ENCODE measurements around the gene B4GAT1.

DNA sequence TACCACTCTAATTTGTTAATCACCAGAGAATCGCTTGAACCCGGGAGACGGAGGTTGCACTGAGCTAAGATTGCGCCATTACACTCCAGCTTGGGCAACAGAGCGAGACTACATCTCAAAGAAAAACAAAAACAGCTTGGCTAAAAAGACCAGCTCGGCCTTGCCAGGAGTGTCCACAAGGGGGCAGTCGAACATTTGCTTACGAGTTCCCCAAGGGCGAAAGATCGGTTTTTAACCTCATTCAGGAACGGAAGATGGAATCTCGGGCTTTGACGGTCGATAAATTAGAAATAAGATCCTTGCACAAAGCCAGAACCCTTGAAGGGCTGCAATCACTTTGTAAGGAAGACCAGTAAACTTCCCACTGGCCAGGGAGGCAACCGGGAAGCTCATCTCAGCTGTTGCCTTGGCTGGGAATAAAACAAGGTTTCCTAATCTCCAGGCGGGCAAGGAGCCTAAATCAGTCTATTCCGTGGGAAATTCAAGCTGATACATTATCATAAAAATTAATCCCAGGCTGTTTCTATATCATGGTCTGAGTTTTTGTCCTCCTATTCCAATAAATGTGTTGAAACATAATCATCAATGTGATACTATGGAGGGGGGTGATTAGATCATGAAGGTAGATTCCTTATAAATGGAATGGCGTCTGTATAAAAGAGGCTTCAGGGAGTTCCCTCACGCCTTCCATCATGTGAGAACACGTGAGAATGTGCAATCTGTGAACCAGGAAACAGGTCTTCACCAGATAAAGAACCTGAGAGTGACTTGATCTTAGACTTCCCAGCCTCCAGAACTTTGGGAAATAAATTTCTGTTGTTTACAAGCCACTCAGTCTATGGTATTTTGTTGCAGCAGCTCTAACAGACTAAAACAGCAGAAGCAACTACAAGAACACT lies 39.0 kb upstream of the B4GAT1 start:
- TF ChIP-seq, protein P1, sequence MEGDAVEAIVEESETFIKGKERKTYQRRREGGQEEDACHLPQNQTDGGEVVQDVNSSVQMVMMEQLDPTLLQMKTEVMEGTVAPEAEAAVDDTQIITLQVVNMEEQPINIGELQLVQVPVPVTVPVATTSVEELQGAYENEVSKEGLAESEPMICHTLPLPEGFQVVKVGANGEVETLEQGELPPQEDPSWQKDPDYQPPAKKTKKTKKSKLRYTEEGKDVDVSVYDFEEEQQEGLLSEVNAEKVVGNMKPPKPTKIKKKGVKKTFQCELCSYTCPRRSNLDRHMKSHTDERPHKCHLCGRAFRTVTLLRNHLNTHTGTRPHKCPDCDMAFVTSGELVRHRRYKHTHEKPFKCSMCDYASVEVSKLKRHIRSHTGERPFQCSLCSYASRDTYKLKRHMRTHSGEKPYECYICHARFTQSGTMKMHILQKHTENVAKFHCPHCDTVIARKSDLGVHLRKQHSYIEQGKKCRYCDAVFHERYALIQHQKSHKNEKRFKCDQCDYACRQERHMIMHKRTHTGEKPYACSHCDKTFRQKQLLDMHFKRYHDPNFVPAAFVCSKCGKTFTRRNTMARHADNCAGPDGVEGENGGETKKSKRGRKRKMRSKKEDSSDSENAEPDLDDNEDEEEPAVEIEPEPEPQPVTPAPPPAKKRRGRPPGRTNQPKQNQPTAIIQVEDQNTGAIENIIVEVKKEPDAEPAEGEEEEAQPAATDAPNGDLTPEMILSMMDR (IDR thresholded peaks at IDR 0.05; ENCODE audit: extremely low read depth in 1 of 2, insufficient read depth in 1 of 2, low read depth in 1 of 2, low read length in 2 of 2), result peak; percentile 90 to 97
- TF ChIP-seq EZH2 (IDR thresholded peaks at IDR 0.05; ENCODE audit: borderline replicate concordance, low read depth, low read length, severe bottlenecking) (no peak), POLR2AphosphoS5 (IDR thresholded peaks at IDR 0.05; ENCODE audit: insufficient read depth, low read depth, low read length) (no peak)
